Stimulated activated CD8-positive, alpha-beta memory T cell treated with anti-CD3 and anti-CD28 coated beads, Interleukin-12 subunit alpha, Interleukin-12 subunit beta, amount 100 ng/mL, for 4 hours (primary cell): ENCODE measurements around the gene PDGFRA.

ENCODE experiments used
- DNase-seq: peaks from one replicate; pipeline ENCODE4 v3.0.0-alpha.2; 2020; ENCODE audit warnings: low read depth

PDGFRA gene

GRCh38 chr4:54228961-54229501 lies at the start of gene PDGFRA:
PDGFRA (plus strand) TSS chr4:54229293; CDS start chr4:54258769, 29,476 bp downstream.
- no peak for DNase-seq

GRCh38 chr4:54184581-54184980 lies 44.5 kb upstream of the PDGFRA start:
- DNase-seq, result no peak

GRCh38 chr4:54185044-54185780 lies 43.9 kb upstream of the PDGFRA start:
- no peak for DNase-seq

GRCh38 chr4:54185866-54186265 lies 43.2 kb upstream of the PDGFRA start:
- DNase-seq, result no peak

GRCh38 chr4:54186371-54186770 lies 42.7 kb upstream of the PDGFRA start:
- DNase-seq, result no peak

- no peak for DNase-seq
These were observed 41.9 kb upstream of the PDGFRA start for GRCh38 chr4:54187148-54187547.

GRCh38 chr4:54189140-54189539 lies 40.0 kb upstream of the PDGFRA start:
- DNase-seq, result no peak

GRCh38 chr4:54192811-54193210 lies 36.3 kb upstream of the PDGFRA start:
- DNase-seq, result no peak

GRCh38 chr4:54197926-54198325 lies 31.2 kb upstream of the PDGFRA start:
- no peak for DNase-seq

GRCh38 chr4:54199919-54200318 lies 29.2 kb upstream of the PDGFRA start:
- no peak for DNase-seq

- DNase-seq, result no peak
These were observed 19.5 kb upstream of the PDGFRA start for GRCh38 chr4:54209617-54210016.

GRCh38 chr4:54213001-54213400 lies 16.1 kb upstream of the PDGFRA start:
- DNase-seq, result no peak

- DNase-seq, result no peak
These were observed 15.3 kb upstream of the PDGFRA start for GRCh38 chr4:54213761-54214160.

GRCh38 chr4:54215379-54216077 lies 13.6 kb upstream of the PDGFRA start:
- no peak for DNase-seq

- peak; percentile 7 for DNase-seq
These were observed 11.2 kb upstream of the PDGFRA start for GRCh38 chr4:54217642-54218495.

GRCh38 chr4:54218736-54219135 lies 10.4 kb upstream of the PDGFRA start:
- DNase-seq, result no peak

GRCh38 chr4:54224996-54225597 lies 4.0 kb upstream of the PDGFRA start:
- no peak for DNase-seq

- DNase-seq, result no peak
These were observed 3.3 kb upstream of the PDGFRA start for GRCh38 chr4:54225598-54226403.

- DNase-seq, result no peak
These were observed 2.5 kb upstream of the PDGFRA start for GRCh38 chr4:54226404-54227255.
